HG03342 (cell line): ENCODE data around the gene SLC36A4.
A peak's percentile ranks its signal among the peaks of the same experiment; 100 is the strongest.
"Not testable (repeated sequence)": the region's sequence is repeated elsewhere in the genome, so short reads cannot be mapped to it uniquely, and the experiment has no call there.

Source experiments
- ATAC-seq: cut with Tn5 transposase; IDR thresholded peaks from one replicate; pipeline ENCODE4 v1.9.1; 2021; ENCODE audit warnings: mild to moderate bottlenecking, moderate library complexity; ENCODE audit not compliant: unreplicated experiment

SLC36A4 gene

DNA sequence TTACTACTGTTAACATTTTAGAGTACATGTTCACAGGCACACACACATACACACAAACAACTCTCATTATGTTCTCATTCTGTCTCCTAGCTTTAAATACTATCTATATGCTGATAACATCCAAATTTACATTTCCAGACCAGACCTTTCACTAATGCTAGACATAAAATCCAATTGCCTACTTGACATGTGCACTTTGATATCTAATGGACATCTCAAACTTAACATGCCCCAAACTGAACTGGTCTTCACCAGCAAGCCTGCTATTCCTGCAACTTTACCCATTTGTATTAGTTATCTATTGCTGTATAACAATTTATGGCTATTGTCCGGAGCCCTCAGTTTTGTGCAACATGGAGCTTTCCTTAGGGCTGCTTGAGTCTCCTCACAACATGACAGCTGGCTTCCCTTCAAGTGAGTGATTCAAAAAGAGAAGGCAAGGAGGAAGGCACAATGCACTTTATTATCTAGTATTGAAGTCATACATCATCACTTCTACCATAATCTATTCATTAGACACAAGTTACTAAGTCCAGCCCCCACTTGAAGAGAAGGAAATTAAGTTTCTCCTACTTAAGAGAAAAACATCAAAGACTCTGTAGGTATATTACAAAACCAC is 3.0 kb downstream of the SLC36A4 start:
- no peak for ATAC-seq

DNA sequence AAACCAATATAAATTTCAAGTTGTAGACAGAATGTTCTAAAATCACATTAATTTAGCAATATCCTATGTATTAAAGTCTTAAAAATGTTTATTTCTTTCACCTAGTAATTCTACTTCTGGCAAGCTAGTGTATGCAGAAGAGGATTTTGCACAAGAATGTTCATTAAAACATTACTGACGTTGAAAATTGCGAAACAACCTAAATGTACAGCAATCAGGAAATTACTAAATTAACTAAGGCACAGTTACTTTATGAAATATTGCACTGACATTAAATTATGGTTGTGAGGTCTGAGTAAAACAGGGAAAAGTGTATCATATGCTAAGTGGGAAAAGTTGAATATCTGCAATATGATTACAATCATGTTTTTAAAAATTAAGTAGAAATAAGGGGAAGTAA is 4.1 kb downstream of the SLC36A4 start:
- ATAC-seq: no peak

DNA sequence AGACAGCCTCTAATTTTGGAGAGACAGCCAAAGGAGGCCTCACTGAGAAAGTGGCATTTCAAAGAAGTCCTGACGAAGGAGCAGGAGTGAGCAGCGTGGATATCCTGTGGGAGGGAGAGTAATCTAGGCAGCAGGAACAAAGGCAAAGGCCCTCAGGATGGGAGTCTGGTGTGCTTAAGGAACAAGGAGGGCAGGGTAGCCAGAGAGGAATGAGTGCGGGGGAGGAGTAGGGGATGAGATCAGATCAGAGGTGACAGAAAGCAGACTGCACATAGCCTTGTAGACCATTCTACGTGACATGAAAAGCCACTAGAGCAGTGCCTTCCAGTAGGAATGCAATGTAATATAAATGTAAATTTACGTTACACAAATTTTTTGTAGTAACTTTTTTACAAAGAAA is 5.6 kb downstream of the SLC36A4 start:
- ATAC-seq: no peak

DNA sequence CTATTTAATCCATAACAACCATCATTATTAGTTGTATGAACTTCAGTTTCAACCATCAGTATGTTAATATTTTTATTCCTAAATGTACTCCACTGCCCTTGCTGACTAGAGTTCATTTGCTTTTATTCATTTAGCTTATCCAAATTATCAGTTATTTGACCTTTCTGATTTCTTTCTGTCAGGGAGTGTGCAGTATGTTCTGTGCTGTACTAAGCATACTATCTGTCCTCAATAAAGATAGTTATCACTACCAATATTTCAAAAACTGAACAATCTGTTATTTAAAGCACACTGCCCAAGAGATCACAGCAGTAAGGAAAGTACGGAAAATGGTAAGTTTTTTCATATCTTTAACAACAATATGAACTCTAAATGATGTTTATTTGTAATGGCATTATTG is 8.3 kb downstream of the SLC36A4 start:
- ATAC-seq: no peak

DNA sequence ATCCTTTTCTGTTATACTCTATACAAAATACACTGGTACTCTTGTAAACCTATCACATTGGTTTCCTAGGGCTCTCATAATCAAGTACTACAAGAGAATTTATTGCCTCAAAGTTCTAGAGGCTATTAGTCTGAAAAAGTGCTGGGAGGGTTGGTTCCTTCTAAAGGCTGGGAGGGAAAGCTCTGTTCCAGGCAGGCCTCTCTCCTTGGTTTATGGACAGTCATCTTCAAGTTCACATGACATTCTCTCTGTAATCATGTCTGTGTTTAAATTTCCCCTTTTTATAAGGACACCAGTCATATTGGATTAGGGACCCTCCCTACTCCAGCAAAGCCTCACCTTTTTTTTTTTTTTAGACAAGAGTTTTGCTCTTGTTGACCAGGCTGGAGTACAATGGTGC is 9.1 kb downstream of the SLC36A4 start:
- ATAC-seq: no peak

DNA sequence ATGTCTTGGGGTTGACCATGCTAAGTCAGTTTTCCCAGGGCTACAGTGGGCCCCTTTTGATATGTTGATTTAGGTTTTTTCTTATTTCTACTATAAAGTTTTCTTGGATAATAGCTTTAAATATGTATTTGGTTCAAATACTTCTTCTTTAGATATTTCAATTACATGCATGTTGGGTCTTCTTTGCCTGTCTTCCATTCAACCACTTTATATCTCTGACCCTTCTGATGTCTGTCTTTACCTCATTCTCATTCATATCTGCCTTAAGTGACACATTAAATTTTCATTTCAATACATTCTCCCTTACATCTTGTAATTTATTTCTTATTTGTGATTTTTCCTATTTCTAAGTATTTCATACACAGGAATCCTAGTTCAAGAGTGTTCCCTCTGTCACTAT is 10.5 kb downstream of the SLC36A4 start:
- no peak for ATAC-seq

DNA sequence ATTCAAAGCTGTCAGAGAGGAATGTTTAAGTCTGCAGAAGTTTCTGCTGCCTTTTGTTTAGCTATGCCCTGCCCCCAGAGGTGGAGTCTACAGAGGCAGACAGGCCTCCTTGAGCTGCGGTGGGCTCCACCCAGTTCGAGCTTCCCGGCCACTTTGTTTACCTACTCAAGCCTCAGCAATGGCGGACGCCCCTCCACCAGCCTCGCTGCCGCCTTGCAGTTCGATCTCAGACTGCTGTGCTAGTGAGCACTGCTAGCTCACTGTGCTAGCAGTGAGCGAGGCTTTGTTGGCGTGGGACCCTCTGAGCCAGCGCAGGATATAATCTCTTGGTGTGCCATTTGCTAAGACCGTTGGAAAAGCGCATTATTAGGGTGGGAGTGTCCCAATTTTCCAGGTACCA is 19.9 kb downstream of the SLC36A4 start:
- ATAC-seq: not testable (repeated sequence)

DNA sequence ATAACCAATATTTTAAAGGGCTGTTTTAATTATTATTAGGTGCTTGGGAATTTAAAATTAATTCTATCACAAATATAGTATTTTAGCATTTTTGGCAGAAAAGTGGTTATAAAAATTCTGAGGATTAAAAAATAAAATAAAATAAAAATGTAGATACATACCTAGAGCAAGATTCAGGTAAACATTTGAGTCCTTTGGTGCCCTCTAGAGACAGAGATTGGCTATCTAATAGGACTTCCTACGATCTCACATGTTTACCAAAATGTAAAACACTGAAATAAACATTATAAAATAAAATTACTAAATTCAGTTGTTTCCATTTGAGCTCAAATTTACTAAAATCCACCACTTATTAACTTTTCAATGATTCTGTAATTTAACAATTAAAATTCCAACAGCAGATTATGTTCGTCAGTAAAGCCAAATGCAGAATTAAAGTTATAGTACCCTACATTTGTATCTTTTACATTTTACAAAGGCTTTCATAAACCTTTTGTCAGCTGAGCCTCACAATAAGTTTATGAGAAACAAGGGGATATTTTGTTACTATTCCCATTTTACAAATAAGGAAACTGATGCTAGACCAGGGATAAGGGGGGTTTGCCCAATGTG is 27.7 kb downstream of the SLC36A4 start:
- no peak for ATAC-seq

DNA sequence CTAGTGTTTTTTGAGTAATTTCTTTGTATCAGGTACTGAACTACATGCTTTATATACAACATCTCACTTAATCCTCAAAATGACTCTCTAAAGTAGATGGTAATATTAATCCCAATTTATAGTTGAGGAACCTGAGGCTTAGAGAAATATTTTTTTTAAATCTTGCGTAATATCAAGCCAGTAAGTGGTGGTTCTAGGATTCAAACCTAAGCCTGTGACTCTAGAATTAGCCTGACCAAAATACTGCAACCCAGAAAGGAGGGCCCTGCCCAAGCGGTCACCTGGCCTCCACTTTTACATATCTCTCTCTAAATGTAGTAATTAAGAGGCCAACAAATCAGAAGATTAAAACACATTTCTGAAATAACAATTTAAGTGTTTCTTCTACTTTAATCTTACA is 28.6 kb downstream of the SLC36A4 start:
- no peak for ATAC-seq

DNA sequence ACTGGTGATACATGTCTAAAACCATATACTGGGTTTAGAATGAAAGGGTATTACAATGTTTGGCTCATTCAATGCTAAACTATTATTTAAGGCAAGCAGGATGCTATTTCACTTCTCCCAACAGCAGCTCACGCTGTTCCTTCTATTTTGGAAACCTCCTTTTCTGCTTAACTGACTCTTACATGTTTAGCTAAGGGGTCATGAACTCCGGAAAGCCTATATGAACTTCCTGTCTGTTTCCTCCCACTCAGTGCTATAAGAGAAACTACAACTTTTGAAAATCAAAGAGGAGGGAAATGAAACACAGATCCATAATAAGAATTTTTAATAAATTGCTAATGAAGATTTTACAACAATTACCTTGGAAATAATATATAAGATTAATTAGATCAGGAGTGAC is 30.9 kb downstream of the SLC36A4 start:
- peak; percentile 48 for ATAC-seq

DNA sequence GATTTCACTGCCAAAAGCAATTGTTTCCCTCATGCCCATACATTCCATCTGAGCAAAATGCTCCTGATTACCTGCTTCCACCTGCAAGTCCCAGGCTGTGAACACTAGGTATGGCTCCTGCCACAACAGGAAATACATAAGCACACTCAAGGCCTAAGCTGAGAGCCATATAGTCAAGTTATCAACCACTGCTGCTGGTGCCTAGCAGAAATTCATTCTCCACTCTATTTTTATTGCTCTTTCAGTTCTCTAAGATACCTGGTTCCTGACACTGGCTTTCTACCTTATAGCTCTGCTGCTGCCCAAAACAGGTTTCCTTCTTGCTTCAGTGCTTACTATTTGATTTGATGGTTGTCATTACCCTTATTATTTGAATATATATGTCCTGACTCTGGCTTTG is 31.6 kb downstream of the SLC36A4 start:
- peak; percentile 40 for ATAC-seq

DNA sequence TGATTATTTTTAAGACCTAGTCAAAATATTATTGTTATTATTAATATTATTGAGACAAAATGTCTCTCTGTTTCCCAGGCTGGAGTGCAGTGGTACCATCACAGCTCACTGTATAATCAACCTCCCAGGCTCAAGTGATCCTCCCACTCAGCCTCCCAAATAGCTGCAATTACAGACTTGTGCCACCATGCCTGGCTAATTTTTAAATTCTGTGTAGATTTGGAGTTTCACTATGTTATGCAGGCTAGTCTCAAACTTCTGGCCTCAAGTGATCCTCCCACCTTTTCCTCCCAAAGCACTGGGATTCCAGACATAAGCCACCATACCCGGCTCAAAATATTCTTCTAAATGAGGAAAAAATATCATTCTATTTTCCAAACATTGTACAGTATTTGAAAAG is 37.0 kb downstream of the SLC36A4 start:
- ATAC-seq: no peak

DNA sequence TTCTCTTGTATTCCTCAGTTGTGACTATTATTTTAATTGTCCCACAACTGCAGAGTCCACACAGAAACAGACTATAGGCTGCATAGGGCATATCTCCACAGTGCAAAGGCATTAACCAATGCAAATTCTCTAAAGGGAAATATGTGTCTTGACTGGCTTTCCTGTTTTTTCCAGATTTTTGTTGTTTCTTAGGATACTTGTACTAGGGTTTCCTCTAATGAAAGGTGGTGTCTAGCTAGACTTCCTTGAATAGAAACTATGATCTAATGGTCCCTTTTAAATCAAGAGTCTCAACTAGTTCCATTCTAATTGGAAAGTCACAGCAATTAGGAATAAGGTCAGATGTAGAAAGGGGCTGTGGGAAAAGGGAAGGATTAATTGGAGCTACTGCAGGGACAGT is 37.6 kb downstream of the SLC36A4 start:
- no peak for ATAC-seq

DNA sequence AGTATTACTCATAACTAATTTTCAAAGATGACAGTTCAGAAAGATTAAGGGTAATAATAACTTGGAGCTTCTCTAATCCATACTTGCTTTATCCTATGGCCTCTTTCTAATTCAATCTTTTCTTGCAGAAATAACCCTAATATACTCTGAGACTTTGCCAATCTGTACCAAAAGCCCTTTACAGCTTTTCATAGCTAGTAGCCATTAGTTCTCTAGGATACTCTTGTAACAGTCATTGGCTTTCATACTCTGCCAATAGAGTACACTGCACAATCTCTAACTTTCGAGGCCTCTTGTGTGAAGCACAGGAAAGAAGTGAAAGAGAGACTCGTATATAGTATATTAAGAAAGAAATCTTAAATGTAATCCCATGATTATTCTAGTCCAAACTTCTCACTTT is 38.1 kb downstream of the SLC36A4 start:
- ATAC-seq: no peak

DNA sequence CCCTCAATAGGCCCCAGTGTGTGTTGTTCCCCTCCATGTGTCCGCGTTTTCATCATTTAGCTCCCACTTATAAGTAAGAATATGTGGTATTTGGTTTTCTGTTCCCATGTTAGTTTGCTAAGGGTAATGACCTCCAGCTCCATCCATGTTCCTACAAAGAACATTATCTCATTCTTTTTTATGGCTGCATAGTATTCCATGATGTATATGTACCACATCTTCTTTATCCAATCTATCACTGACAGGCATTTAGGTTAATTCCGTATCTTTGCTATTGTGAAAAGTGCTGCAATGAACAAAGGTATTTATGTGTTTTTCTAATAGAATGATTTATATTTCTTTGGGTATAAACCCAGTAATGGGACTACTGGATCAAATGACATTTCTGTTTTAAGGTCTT is 42.1 kb downstream of the SLC36A4 start:
- ATAC-seq: no peak

DNA sequence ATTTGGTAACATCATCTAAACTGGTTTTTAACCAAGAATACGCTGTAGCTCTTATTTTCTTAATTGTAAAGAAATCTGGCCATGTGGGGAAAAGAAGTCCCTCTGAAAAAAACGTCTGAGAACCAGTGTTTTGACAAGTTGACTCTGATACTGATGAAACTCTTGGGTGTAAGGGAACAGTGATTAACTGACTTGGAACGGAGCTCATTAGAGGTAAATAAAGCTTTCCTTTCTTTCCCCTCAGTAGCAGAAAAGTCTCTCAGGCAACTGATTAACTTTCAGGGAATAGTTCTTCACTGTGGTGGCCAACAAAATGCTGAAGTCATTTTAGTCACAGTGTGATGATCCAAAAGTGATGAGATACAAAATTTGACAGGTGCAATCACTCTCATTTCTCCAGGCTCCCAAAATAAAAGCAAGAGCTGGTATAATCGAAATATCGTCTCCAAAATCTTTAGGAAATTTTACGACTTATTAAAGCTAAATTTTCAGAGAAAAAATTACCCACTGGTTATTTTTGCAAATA is 52.3 kb downstream of the SLC36A4 start:
- ATAC-seq: no peak

DNA sequence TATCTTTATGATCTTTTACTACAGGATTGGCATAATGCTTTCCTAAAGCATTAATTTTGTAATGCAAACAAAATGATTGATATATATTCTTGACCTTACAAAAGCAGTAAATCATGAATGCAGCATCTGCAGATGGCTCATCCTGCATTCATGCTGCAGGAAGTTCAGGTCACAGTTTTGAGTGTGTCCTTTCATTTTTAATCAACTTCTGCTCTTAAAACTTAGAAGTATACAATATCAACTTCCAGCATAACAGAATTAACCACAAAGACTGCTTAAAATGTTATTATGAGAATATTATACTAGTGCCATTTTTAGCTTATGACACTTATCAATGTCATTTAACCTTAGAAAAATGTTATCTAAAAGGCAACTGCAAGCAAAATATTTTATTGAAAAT is 54.0 kb downstream of the SLC36A4 start:
- no peak for ATAC-seq

DNA sequence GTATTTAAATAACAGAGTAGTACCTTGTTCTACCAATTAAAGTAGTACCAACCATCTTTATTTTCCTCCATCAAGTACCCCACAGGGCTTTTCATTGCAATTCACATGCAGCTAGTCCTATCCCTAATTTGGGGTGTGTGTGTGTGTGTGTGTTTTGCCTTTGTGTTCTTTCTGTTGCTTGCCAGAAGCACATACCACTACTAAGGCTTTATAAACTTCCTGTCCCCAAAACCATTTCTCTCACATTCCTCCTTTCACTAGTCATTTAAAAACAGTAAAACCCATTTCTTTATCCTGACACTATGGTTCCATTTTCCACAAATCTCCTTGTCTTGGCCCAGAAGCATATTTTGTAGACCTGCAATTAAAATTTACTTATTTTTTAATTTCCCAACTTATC is 54.6 kb downstream of the SLC36A4 start:
- no peak for ATAC-seq

DNA sequence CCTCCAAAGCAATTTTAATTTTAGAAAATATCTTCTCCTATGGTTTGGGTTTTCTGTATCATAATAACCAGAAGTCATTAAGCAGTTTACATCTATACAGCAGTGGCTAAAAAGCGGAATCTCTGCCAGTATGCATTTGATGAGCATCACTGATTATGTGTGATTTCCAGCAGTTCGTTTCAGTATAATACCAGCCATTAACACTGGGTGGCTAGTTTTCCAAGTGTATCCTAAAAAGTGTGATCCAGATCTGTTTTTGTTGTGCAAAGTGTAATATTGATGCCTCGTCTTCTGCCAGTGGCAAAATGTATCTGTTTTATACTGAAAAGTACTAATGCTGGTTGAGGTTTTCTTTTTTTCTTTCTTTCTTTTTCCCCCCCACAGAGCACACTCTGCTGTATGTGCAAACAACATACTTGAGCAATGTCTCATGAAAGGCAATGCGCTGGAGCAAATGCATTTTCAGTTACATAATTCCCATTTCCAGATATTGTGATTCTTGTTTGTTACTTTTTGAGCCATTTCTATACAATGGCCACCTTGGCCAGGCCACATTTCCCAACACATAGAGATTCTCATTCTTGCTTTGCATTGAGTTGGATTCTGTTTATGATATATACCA is 64.2 kb downstream of the SLC36A4 start:
- ATAC-seq: no peak

DNA sequence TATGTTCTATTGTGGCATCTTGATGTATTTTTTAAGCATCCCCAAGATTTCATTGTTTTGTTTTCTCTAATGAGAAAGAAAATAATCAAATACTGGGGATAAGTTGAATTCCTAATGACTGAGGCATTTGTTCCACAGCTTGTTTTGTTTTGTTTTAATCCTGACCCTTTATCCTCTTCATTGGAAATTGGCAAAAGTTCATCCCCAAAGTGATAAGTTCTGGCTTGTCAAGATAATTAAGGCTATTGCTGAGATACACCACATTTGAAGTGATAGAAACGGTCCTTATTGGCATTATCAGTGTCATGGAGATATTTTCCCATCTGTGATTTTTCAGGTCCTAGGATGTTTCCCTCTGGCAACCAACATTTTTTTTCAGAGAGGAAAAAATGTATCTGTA is 65.0 kb downstream of the SLC36A4 start:
- no peak for ATAC-seq

DNA sequence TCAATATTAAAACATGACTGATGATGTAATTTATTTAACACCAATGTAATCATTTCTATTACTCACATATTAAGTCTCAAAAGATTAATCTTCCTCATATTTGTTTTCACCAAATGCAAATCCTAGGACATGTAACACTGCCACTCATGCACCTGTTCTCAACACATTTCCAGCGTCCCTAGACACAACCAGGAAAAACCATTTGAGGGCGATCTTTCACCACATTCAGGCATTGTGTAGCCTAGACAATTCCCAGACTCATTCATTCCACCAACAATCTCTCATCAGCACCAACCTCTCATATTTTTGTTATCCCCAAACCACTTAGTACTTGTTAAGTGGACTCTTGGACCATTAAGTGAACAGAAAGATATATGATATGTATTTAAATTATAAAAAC is 66.1 kb downstream of the SLC36A4 start:
- no peak for ATAC-seq

DNA sequence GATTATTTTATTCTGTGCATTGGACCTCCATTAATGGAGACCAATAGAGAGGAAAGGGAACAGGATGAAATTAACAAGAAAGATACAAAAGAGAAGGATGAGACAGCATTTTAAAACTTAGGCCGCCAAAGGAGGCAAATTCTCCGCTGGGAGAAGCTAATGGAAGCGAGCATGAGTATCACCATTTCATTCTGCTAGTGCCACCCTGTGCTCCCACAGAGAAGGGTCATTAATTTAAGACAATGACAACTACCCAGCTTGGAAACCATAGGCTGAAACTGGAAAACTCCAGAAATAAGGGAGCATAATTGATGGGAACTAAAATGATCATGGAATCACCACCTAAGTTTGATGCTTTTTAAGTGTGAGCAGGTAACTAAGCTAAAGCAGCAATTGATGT is 69.2 kb downstream of the SLC36A4 start:
- no peak for ATAC-seq
